B cell (primary cell): ENCODE measurements around the gene AP2M1.

Experiments used
- CTCF ChIP-seq: fragments of 200-600 bp; IDR thresholded peaks from one replicate; pipeline ENCODE4 v1.8.0; 2022; ENCODE audit warnings: antibody characterized with exemption, mild to moderate bottlenecking
- EZH2 ChIP-seq: IDR thresholded peaks from 2 replicates; pipeline ENCODE4 v1.6.1; 2012; ENCODE audit warnings: borderline replicate concordance, low read depth, mild to moderate bottlenecking, moderate library complexity, low read length; ENCODE audit not compliant: insufficient read depth, poor library complexity, severe bottlenecking

- TF ChIP-seq CTCF (no peak), EZH2 (no peak)
Measured at GRCh38 chr3:184169896-184170875, 4.5 kb upstream of the AP2M1 start.
